GM03348 (cell line): Measurements from ENCODE around the gene MRTO4.
"Not testable (repeated sequence)": the region's sequence is repeated elsewhere in the genome, so short reads cannot be mapped to it uniquely, and the experiment has no call there.

Experiments used
- DNase-seq: peaks from one replicate; pipeline ENCODE4 v3.0.0; 2012; ENCODE audit warnings: low spot score

The MRTO4 gene

GRCh38 chr1:19270343-19270730 is 18.7 kb downstream of the MRTO4 start:
- DNase-seq: not testable (repeated sequence)

- no peak for DNase-seq
Measured at GRCh38 chr1:19272064-19272463, 20.5 kb downstream of the MRTO4 start.

- DNase-seq: no peak
Measured at GRCh38 chr1:19273106-19273843, 21.7 kb downstream of the MRTO4 start.

GRCh38 chr1:19273844-19274531 is 22.4 kb downstream of the MRTO4 start:
- not testable (repeated sequence) for DNase-seq

GRCh38 chr1:19274636-19275035 is 23.0 kb downstream of the MRTO4 start:
- DNase-seq: no peak

- DNase-seq: no peak
Measured at GRCh38 chr1:19283891-19284290, 32.3 kb downstream of the MRTO4 start.

- no peak for DNase-seq
Measured at GRCh38 chr1:19284881-19285280, 33.3 kb downstream of the MRTO4 start.

- DNase-seq: not testable (repeated sequence)
Measured at GRCh38 chr1:19285366-19285765, 33.8 kb downstream of the MRTO4 start.

- DNase-seq: not testable (repeated sequence)
Measured at GRCh38 chr1:19285807-19286206, 34.2 kb downstream of the MRTO4 start.

- no peak for DNase-seq
Measured at GRCh38 chr1:19287436-19288185, 36.0 kb downstream of the MRTO4 start.

GRCh38 chr1:19288324-19289241 is 37.0 kb downstream of the MRTO4 start, which contains the start of gene AKR7A3:
Gene AKR7A3 (minus strand): TSS chr1:19288770. CDS start chr1:19288709, 61 bp downstream.
- DNase-seq: peak; percentile 84

- DNase-seq: no peak
Measured at GRCh38 chr1:19289244-19289643, 37.6 kb downstream of the MRTO4 start.

GRCh38 chr1:19294638-19295037 is 43.0 kb downstream of the MRTO4 start:
- no peak for DNase-seq

- DNase-seq: no peak
Measured at GRCh38 chr1:19300211-19300610, 48.6 kb downstream of the MRTO4 start.

GRCh38 chr1:19304081-19304480 is 52.5 kb downstream of the MRTO4 start:
- DNase-seq: not testable (repeated sequence)

GRCh38 chr1:19305880-19306279 is 54.3 kb downstream of the MRTO4 start:
- DNase-seq: no peak

GRCh38 chr1:19306941-19307340 is 55.3 kb downstream of the MRTO4 start:
- no peak for DNase-seq

GRCh38 chr1:19307794-19308508 is 56.3 kb downstream of the MRTO4 start:
- no peak for DNase-seq

GRCh38 chr1:19308509-19308907 is 56.9 kb downstream of the MRTO4 start:
- DNase-seq: no peak

- peak; percentile 42 for DNase-seq
Measured at GRCh38 chr1:19309123-19309813, 57.7 kb downstream of the MRTO4 start.
